OCI-LY1 (cell line): Measurements from ENCODE around the gene DTNB.

Experiments
- H2AFZ ChIP-seq: fragments of 200-600 bp; sonication (generic), shearing (Covaris generic); 2 replicates; pipeline ENCODE4 v1.6.0; 2014; ENCODE audit warnings: antibody characterized with exemption, mild to moderate bottlenecking, low read length
- H3F3A ChIP-seq: fragments of 200-600 bp; sonication (generic), shearing (Covaris generic); 2 replicates; pipeline ENCODE4 v1.6.0; 2014; ENCODE audit warnings: mild to moderate bottlenecking, antibody characterized with exemption, low read length, moderate library complexity; ENCODE audit not compliant: insufficient read depth
- H3K27ac ChIP-seq: fragments of 200-600 bp; sonication (generic); 2 replicates; pipeline ENCODE4 v1.5.1; 2014; ENCODE audit warnings: low read length, mixed run types, mild to moderate bottlenecking, low read depth; ENCODE audit not compliant: poor library complexity, severe bottlenecking
- H3K27me3 ChIP-seq: fragments of 200-600 bp; sonication (generic); 2 replicates; pipeline ENCODE4 v1.6.0; 2014; ENCODE audit warnings: antibody characterized with exemption, mild to moderate bottlenecking, low read length, moderate library complexity; ENCODE audit not compliant: insufficient read depth
- H3K36me3 ChIP-seq: fragments of 200-600 bp; sonication (generic); 2 replicates; pipeline ENCODE4 v1.6.1; 2014; ENCODE audit warnings: mild to moderate bottlenecking, antibody characterized with exemption, low read length, moderate library complexity, mixed read lengths; ENCODE audit not compliant: insufficient read depth
- H3K4me1 ChIP-seq: fragments of 200-600 bp; sonication (generic); 2 replicates; pipeline ENCODE4 v1.5.1; 2014; ENCODE audit warnings: mild to moderate bottlenecking, low read length, moderate library complexity; ENCODE audit not compliant: insufficient read depth, severe bottlenecking
- H3K4me2 ChIP-seq: fragments of 200-600 bp; sonication (generic), shearing (Covaris generic); 2 replicates; pipeline ENCODE4 v1.6.1; 2014; ENCODE audit warnings: low read length
- H3K4me3 ChIP-seq: fragments of 200-600 bp; sonication (generic); 2 replicates; pipeline ENCODE4 v1.5.1; 2014; ENCODE audit warnings: low read length, low read depth, mild to moderate bottlenecking, mixed read lengths; ENCODE audit not compliant: poor library complexity, severe bottlenecking
- H3K79me2 ChIP-seq: fragments of 200-600 bp; shearing (Covaris generic); 2 replicates; pipeline ENCODE4 v1.6.1; 2016; ENCODE audit warnings: mixed run types, low read length, mixed read lengths; ENCODE audit not compliant: insufficient read depth
- H3K9ac ChIP-seq: fragments of 200-600 bp; sonication (generic), shearing (Covaris generic); 2 replicates; pipeline ENCODE4 v1.6.1; 2014; ENCODE audit warnings: mild to moderate bottlenecking, low read length, mixed read lengths
- H3K9me2 ChIP-seq: fragments of 200-600 bp; sonication (generic), shearing (Covaris generic); 2 replicates; pipeline ENCODE4 v1.6.1; 2014; ENCODE audit warnings: low read depth, mild to moderate bottlenecking, low read length, mixed read lengths
- H3K9me3 ChIP-seq: fragments of 200-600 bp; shearing (Covaris generic); 2 replicates; pipeline ENCODE4 v1.6.1; 2014; ENCODE audit warnings: low read length, mixed read lengths
- H4K20me1 ChIP-seq: fragments of 200-600 bp; sonication (generic), shearing (Covaris generic); 2 replicates; pipeline ENCODE4 v1.6.0; 2016; ENCODE audit warnings: mild to moderate bottlenecking, low read length; ENCODE audit not compliant: insufficient read depth
- CTCF ChIP-seq: fragments of 200-600 bp; sonication (generic), shearing (Covaris generic); IDR thresholded peaks from 2 replicates; pipeline ENCODE4 v1.5.1; 2017; ENCODE audit warnings: mild to moderate bottlenecking, antibody characterized with exemption, low read length, moderate library complexity, mixed read lengths
- EZH2 ChIP-seq: fragments of 200-600 bp; sonication (generic), shearing (Covaris generic); IDR thresholded peaks from 2 replicates; pipeline ENCODE4 v1.8.0; 2017; ENCODE audit warnings: borderline replicate concordance, mixed run types, mild to moderate bottlenecking, antibody characterized with exemption, low read length, moderate library complexity, mixed read lengths

Gene DTNB

DNA sequence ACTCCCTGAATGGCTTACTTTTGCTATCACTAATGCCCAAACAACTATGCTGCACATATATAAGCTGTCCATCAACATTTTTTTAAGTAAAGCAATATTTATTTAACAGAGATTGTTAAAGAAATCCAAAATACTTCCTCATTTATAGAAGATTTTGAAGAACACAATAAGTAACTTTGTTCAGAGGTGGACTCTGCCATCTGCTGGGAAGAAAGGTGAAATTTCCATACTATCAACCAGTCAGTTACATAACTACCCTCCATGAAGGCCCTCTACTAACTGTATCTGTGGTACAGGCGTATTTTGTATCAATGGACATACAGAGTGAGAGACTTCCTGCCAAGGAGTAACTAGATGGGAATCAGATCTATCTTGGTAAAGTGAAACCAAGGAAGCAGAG is 106.0 kb downstream of the DTNB start:
- Histone ChIP-seq H3K9ac (no peak overlapping the region), H3K9me3 (peaks cover 7% of the 10 kb centered on the region), H3K36me3 (no peaks in the 10 kb centered on the region; the same call in 1 of the 2 replicates), H4K20me1 (no peaks in the 10 kb centered on the region), H3K9me2 (no peaks in the 10 kb centered on the region), H3K4me3 (no peak overlapping the region), H3K27ac (no peak overlapping the region), H3K4me2 (no peak overlapping the region), H3K79me2 (no peaks in the 10 kb centered on the region), H3F3A (no peaks in the 10 kb centered on the region), H3K27me3 (0 out of 2 replicates have a peak, but pooled peaks cover 5% of the 10 kb centered on the region), H3K4me1 (peaks cover 6% of the 10 kb centered on the region), H2AFZ (no peak overlapping the region)
- peak; percentile 59 for TF ChIP-seq CTCF
- TF ChIP-seq EZH2: no peak

DNA sequence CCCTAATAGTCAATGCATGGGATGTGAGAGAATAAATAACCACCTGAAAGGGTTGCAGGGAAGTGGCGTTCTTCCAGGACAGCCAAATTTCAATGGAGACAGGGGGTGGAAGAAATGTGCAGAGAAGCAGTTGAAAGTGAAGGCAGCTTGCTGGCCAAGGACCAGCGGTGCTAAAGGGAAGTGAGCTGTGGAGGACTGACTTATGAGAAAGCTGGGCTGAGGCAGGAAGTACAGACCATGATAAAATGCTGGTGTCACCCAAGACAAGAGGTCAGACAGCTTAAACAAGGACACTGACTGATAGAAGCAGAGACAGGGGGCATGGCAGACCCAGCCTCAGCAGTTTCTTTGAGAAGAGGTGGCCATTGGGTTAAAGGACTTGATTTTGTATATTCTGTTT is 106.7 kb downstream of the DTNB start:
- Histone ChIP-seq H3K4me1 (peaks cover 6% of the 10 kb centered on the region), H3K9me2 (no peaks in the 10 kb centered on the region), H3K79me2 (no peaks in the 10 kb centered on the region), H3K4me3 (no peak overlapping the region), H3K27me3 (0 out of 2 replicates have a peak, but pooled peaks cover 5% of the 10 kb centered on the region), H3K4me2 (no peak overlapping the region), H2AFZ (no peak overlapping the region), H3F3A (no peaks in the 10 kb centered on the region), H3K9ac (no peak overlapping the region), H3K9me3 (peaks cover 7% of the 10 kb centered on the region), H3K36me3 (no peaks in the 10 kb centered on the region; the same call in 1 of the 2 replicates), H4K20me1 (no peaks in the 10 kb centered on the region), H3K27ac (no peak overlapping the region)
- TF ChIP-seq CTCF (no peak), EZH2 (no peak)

DNA sequence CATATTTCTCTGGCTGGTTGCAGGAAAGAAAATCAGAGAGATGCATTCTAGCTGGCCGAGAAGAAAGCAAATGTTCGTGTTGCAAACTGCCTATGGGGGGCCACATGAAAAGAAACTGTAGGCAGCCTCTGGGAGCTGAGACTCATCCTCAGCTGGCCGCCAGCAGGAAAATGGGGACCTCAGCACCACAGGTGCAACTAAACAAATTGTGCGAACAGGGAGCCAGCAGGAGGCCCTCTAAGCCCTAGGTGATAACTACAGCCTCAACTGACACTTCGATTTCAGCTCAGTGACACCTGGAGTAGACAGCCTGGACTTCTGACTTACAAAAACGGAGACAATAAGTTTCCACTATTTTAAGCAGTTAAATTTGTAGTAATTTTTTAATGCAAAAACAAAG is 107.3 kb downstream of the DTNB start:
- H3K9me3 ChIP-seq: peaks cover 7% of the 10 kb centered on the region
- H3K4me3 ChIP-seq: no peak overlapping the region
- peaks cover 6% of the 10 kb centered on the region for H3K4me1 ChIP-seq
- H3K27me3 ChIP-seq: 0 out of 2 replicates have a peak, but pooled peaks cover 5% of the 10 kb centered on the region
- H4K20me1 ChIP-seq: no peaks in the 10 kb centered on the region
- no peak overlapping the region for H3K4me2 ChIP-seq
- no peaks in the 10 kb centered on the region for H3K79me2 ChIP-seq
- H3K27ac ChIP-seq: no peak overlapping the region
- H3K9me2 ChIP-seq: no peaks in the 10 kb centered on the region
- TF ChIP-seq EZH2 (no peak), CTCF (0 out of 2 replicates have a peak, but pooled peaks have one; percentile 10)
- H3K9ac ChIP-seq: no peak overlapping the region
- no peaks in the 10 kb centered on the region; the same call in 1 of the 2 replicates for H3K36me3 ChIP-seq
- no peaks in the 10 kb centered on the region for H3F3A ChIP-seq
- H2AFZ ChIP-seq: no peak overlapping the region
